Cardiac muscle cell (in vitro differentiated cells and primary cell): ENCODE results near the gene POU6F2. TPM values are rescaled to one million over a fixed set of nuclear protein-coding genes. Genes with fewer than 3 reads are reported as not detected.

Experiments used
- DNase-seq, 2 donors: peaks; one replicate each; pipeline versions ENCODE4 v3.0.0 to v3.0.0-alpha.2; 2010 to 2017; ENCODE audit warnings: low read depth in 1 of 2, low spot score in 1 of 2
- H3K27ac ChIP-seq: fragments of 200-600 bp; sonication (generic); 2 replicates; pipeline ENCODE4 v1.5.1; 2016
- H3K27me3 ChIP-seq: fragments of 200-600 bp; sonication (generic); 2 replicates; pipeline ENCODE4 v1.6.0; 2016; ENCODE audit warnings: control low read depth
- H3K36me3 ChIP-seq: fragments of 200-600 bp; sonication (generic); 2 replicates; pipeline ENCODE4 v1.5.1; 2016; ENCODE audit warnings: control low read depth
- H3K4me1 ChIP-seq: fragments of 200-600 bp; sonication (generic); 2 replicates; pipeline ENCODE4 v1.8.1; 2017; ENCODE audit warnings: low read depth, mild to moderate bottlenecking, mixed run types
- H3K4me3 ChIP-seq: fragments of 200-600 bp; sonication (generic); 2 replicates; pipeline ENCODE4 v1.5.1; 2016; ENCODE audit warnings: mild to moderate bottlenecking
- H3K9me3 ChIP-seq: fragments of 200-600 bp; sonication (generic); 2 replicates; pipeline ENCODE4 v1.5.1; 2017; ENCODE audit warnings: low read depth, mild to moderate bottlenecking, control low read depth
- polyA plus RNA-seq: library from polyadenylated mRNA; unstranded; fragments of >200 nt; fragmentation: Nextera tagmentation; extraction: Ambion mirVana; gene quantifications from 2 replicates; pipeline ENCODE4 v1.2.1, GENCODE V29; 2016
- total RNA-seq: library from RNA; depleted of rRNA; stranded (reverse); fragments of >200 nt; gene quantifications from 2 replicates; pipeline ENCODE4 v1.2.3, GENCODE V29; 2016
- TF ChIP-seq, protein P1 (sequence below): IDR thresholded peaks from 2 replicates; pipeline ENCODE4 v1.5.1; 2012; ENCODE audit warnings: low read depth, mild to moderate bottlenecking, low read length

POU6F2 gene
- total and polyA plus RNA-seq, 2 experiments from 2014 or later, result 1.7 to 3.6 TPM

GRCh38 chr7:39137480-39137879 is 159.8 kb downstream of the POU6F2 start:
- H3K36me3 ChIP-seq, result no peaks in the 10 kb centered on the region

GRCh38 chr7:39142750-39143149 is 165.0 kb downstream of the POU6F2 start:
- H3K36me3 ChIP-seq, result no peaks in the 10 kb centered on the region

More at GRCh38 chr7:39137480-39137879, 159.8 kb downstream of the POU6F2 start:
- no peaks in the 10 kb centered on the region for H3K4me1 ChIP-seq
- H3K4me3 ChIP-seq, result no peak overlapping the region
- H3K27me3 ChIP-seq, result no peaks in the 10 kb centered on the region
- H3K9me3 ChIP-seq, result no peaks in the 10 kb centered on the region
- DNase-seq, result no peak
- TF ChIP-seq, protein P1, sequence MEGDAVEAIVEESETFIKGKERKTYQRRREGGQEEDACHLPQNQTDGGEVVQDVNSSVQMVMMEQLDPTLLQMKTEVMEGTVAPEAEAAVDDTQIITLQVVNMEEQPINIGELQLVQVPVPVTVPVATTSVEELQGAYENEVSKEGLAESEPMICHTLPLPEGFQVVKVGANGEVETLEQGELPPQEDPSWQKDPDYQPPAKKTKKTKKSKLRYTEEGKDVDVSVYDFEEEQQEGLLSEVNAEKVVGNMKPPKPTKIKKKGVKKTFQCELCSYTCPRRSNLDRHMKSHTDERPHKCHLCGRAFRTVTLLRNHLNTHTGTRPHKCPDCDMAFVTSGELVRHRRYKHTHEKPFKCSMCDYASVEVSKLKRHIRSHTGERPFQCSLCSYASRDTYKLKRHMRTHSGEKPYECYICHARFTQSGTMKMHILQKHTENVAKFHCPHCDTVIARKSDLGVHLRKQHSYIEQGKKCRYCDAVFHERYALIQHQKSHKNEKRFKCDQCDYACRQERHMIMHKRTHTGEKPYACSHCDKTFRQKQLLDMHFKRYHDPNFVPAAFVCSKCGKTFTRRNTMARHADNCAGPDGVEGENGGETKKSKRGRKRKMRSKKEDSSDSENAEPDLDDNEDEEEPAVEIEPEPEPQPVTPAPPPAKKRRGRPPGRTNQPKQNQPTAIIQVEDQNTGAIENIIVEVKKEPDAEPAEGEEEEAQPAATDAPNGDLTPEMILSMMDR, result no peak
- H3K27ac ChIP-seq, result no peak overlapping the region

GRCh38 chr7:39144420-39144819 is 166.7 kb downstream of the POU6F2 start:
- no peak overlapping the region for H3K4me3 ChIP-seq

More at GRCh38 chr7:39142750-39143149, 165.0 kb downstream of the POU6F2 start:
- TF ChIP-seq, protein P1, result no peak
- Histone ChIP-seq H3K27me3 (no peaks in the 10 kb centered on the region), H3K4me1 (no peaks in the 10 kb centered on the region), H3K4me3 (no peak overlapping the region), H3K27ac (no peak overlapping the region), H3K9me3 (no peaks in the 10 kb centered on the region)
- DNase-seq, result no peak

DNA sequence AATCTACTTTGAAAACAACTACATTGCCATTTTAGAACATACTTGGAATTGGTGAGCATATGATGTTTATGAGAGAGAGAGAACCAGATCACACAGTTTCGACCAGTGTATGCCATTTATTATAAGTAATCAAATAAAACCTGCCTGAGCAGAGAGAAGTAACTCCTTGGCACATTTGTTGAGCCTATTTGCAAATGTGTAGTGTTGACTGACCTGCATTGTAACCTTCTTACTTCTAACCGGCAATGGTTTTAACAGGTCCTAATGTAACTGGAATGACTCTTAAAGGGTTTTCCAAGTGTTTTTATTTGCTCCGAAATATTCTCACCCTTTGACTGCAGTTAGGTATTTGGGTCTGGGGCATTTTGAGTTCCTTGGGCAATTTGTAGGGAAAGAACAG is 167.6 kb downstream of the POU6F2 start:
- TF ChIP-seq, protein P1, result no peak
- H3K27me3 ChIP-seq, result no peaks in the 10 kb centered on the region
- DNase-seq, result no peak

More at GRCh38 chr7:39144420-39144819, 166.7 kb downstream of the POU6F2 start:
- Histone ChIP-seq H3K9me3 (no peaks in the 10 kb centered on the region), H3K27me3 (no peaks in the 10 kb centered on the region), H3K27ac (no peak overlapping the region), H3K36me3 (no peaks in the 10 kb centered on the region), H3K4me1 (peaks cover 4% of the 10 kb centered on the region)
- DNase-seq, result no peak
- TF ChIP-seq, protein P1, result no peak

GRCh38 chr7:39145935-39146334 is 168.2 kb downstream of the POU6F2 start:
- no peak for DNase-seq
- TF ChIP-seq, protein P1, result no peak
- peaks cover 4% of the 10 kb centered on the region for H3K4me1 ChIP-seq

More for the DNA sequence above, 167.6 kb downstream of the POU6F2 start:
- Histone ChIP-seq H3K4me1 (peaks cover 4% of the 10 kb centered on the region), H3K36me3 (no peaks in the 10 kb centered on the region), H3K4me3 (no peak overlapping the region), H3K27ac (no peak overlapping the region), H3K9me3 (no peaks in the 10 kb centered on the region)

GRCh38 chr7:39152701-39153100 is 175.0 kb downstream of the POU6F2 start:
- Histone ChIP-seq H3K4me1 (peaks cover 4% of the 10 kb centered on the region), H3K36me3 (no peaks in the 10 kb centered on the region), H3K27me3 (no peaks in the 10 kb centered on the region), H3K27ac (no peak overlapping the region), H3K4me3 (no peak overlapping the region), H3K9me3 (no peaks in the 10 kb centered on the region)
- DNase-seq, result no peak
- TF ChIP-seq, protein P1, result no peak

More at GRCh38 chr7:39145935-39146334, 168.2 kb downstream of the POU6F2 start:
- H3K9me3 ChIP-seq, result no peaks in the 10 kb centered on the region
- no peak overlapping the region for H3K4me3 ChIP-seq
- no peaks in the 10 kb centered on the region for H3K27me3 ChIP-seq
- H3K36me3 ChIP-seq, result no peaks in the 10 kb centered on the region
- no peak overlapping the region for H3K27ac ChIP-seq
